Endothelial cell of umbilical vein (primary cell): Measurements from ENCODE around the gene FAM204A. TPM values are rescaled to one million over a fixed set of nuclear protein-coding genes. Genes with fewer than 3 reads are reported as not detected.

ENCODE experiments used
- BruUV-seq: library from RNA; stranded (reverse); fragments of 400-500 nt; replicated peaks from 2 replicates; lab custom pipeline; 2021; lab: Mats Ljungman, UMichigan
- CTCF ChIA-PET: fragments of 300-600, 350-600 bp; sonication (Branson Sonifier 250); formaldehyde crosslinking; loops from one replicate; lab custom pipeline; 2021; ENCODE audit warnings: antibody characterized with exemption, inconsistent platforms; lab: Charles Lee
- POLR2A ChIA-PET: fragments of 300-600, 350-600 bp; sonication (Branson Sonifier 250); formaldehyde crosslinking; loops from one replicate; lab custom pipeline; 2021; ENCODE audit warnings: antibody characterized with exemption, inconsistent platforms; lab: Charles Lee
- DNase-seq: peaks from one replicate; pipeline ENCODE4 v3.0.0-alpha.2; 2011; ENCODE audit warnings: low read depth, low spot score
- FAIRE-seq: peaks from 2 replicates; lab custom pipeline; 2011; peaks lifted over from hg19 to GRCh38; lab: Jason Lieb, UNC
- H2AFZ ChIP-seq: 2 replicates; pipeline ENCODE4 v1.6.0; 2012; ENCODE audit warnings: low read depth, low read length, control low read depth, inconsistent platforms
- H3K27ac ChIP-seq: 2 replicates; pipeline ENCODE4 v1.5.1; 2011; ENCODE audit warnings: low read depth, mild to moderate bottlenecking, control low read depth, low read length, moderate library complexity; ENCODE audit not compliant: insufficient read depth
- H3K27me3 ChIP-seq, 2 experiments: 2 replicates each; pipeline versions ENCODE4 v1.6.0 to v1.6.1; 2011; ENCODE audit warnings: low read length in 2 of 2, mixed read lengths in 1 of 2; ENCODE audit not compliant: control insufficient read depth in 2 of 2, insufficient read depth in 2 of 2
- H3K36me3 ChIP-seq, 2 experiments: 2 replicates in 1 of 2; 3 replicates in 1 of 2; pipeline ENCODE4 v1.5.1; 2011; ENCODE audit warnings: low read length in 2 of 2, mild to moderate bottlenecking in 1 of 2, moderate library complexity in 1 of 2; ENCODE audit not compliant: control insufficient read depth in 2 of 2, insufficient read depth in 2 of 2; ENCODE audit errors: extremely low read depth in 1 of 2
- H3K4me1 ChIP-seq: 3 replicates; pipeline ENCODE4 v1.5.1; 2011; ENCODE audit warnings: mild to moderate bottlenecking, low read length; ENCODE audit not compliant: control insufficient read depth, insufficient read depth; ENCODE audit errors: extremely low read depth
- H3K4me2 ChIP-seq: 2 replicates; pipeline ENCODE4 v1.6.1; 2011; ENCODE audit warnings: low read length, control low read depth, mixed read lengths; ENCODE audit not compliant: insufficient read depth
- H3K4me3 ChIP-seq, 3 experiments: fragments of 200-600 bp in 1 of 3; sonication (generic), shearing (Covaris generic) in 1 of 3; replicated peaks in 1 of 3; 2 replicates each; pipeline ENCODE4 v1.5.1; 2011 to 2016; ENCODE audit warnings: control low read depth in 3 of 3, low read length in 3 of 3, mild to moderate bottlenecking in 2 of 3, inconsistent platforms in 1 of 3, low read depth in 1 of 3, moderate library complexity in 1 of 3; ENCODE audit not compliant: insufficient read depth in 1 of 3
- H3K79me2 ChIP-seq: 2 replicates; pipeline ENCODE4 v1.6.0; 2012; ENCODE audit warnings: low read length, inconsistent platforms; ENCODE audit not compliant: control insufficient read depth, insufficient read depth
- H3K9ac ChIP-seq: replicated peaks from 2 replicates; pipeline ENCODE3; 2011; ENCODE audit warnings: low read length, control low read depth; ENCODE audit not compliant: insufficient read depth; ENCODE audit errors: extremely low read depth
- H3K9me1 ChIP-seq: replicated peaks from 3 replicates; pipeline ENCODE4 v1.6.0; 2011; ENCODE audit warnings: mild to moderate bottlenecking, low read length; ENCODE audit not compliant: control insufficient read depth, insufficient read depth; ENCODE audit errors: extremely low read depth
- H3K9me3 ChIP-seq: replicated peaks from 2 replicates; pipeline ENCODE4 v1.5.1; 2012; ENCODE audit warnings: low read length, inconsistent platforms; ENCODE audit not compliant: control insufficient read depth, insufficient read depth
- H4K20me1 ChIP-seq: replicated peaks from 2 replicates; pipeline ENCODE3; 2011; ENCODE audit warnings: mild to moderate bottlenecking, low read length; ENCODE audit not compliant: control insufficient read depth, insufficient read depth; ENCODE audit errors: extremely low read depth
- CTCF ChIP-seq, 2 donors: IDR thresholded peaks; 1 replicate in 1 of 2; 2 replicates in 1 of 2; pipeline ENCODE4 v1.5.1; 2011; ENCODE audit warnings: low read length in 2 of 2, mild to moderate bottlenecking in 2 of 2, moderate library complexity in 2 of 2, control low read depth in 1 of 2, inconsistent platforms in 1 of 2, low read depth in 1 of 2; ENCODE audit not compliant: insufficient read depth in 1 of 2; ENCODE audit errors: extremely low read depth in 1 of 2
- EZH2 ChIP-seq: IDR thresholded peaks from 2 replicates; pipeline ENCODE4 v1.6.1; 2012; ENCODE audit warnings: borderline replicate concordance, low read depth, mild to moderate bottlenecking, moderate library complexity, low read length, inconsistent platforms; ENCODE audit not compliant: severe bottlenecking
- FOS ChIP-seq: IDR thresholded peaks from 2 replicates; pipeline ENCODE4 v1.6.1; 2011; ENCODE audit warnings: mild to moderate bottlenecking, low read length, moderate library complexity, borderline replicate concordance; ENCODE audit not compliant: insufficient read depth
- GATA2 ChIP-seq: IDR thresholded peaks from 2 replicates; pipeline ENCODE4 v1.7.0; 2011; ENCODE audit warnings: low read depth, mild to moderate bottlenecking, moderate library complexity, mixed read lengths, low read length; ENCODE audit not compliant: insufficient read length, insufficient read depth
- JUN ChIP-seq: IDR thresholded peaks from 2 replicates; pipeline ENCODE4 v1.6.1; 2011; ENCODE audit warnings: borderline replicate concordance, low read depth; ENCODE audit not compliant: insufficient read length, insufficient read depth
- MAX ChIP-seq: IDR thresholded peaks from 2 replicates; pipeline ENCODE4 v1.6.1; 2011; ENCODE audit not compliant: insufficient read depth, insufficient read length
- MYC ChIP-seq: IDR thresholded peaks from one replicate; pipeline ENCODE4 v1.6.1; 2011; ENCODE audit warnings: mild to moderate bottlenecking, low read depth, low read length
- POLR2A ChIP-seq: IDR thresholded peaks from 2 replicates; pipeline ENCODE4 v1.6.1; 2012; ENCODE audit warnings: low read depth, mild to moderate bottlenecking, control low read depth, low read length
- POLR2AphosphoS5 ChIP-seq: IDR thresholded peaks from 2 replicates; pipeline ENCODE4 v1.6.1; 2012; ENCODE audit warnings: low read depth, mild to moderate bottlenecking, control low read depth, low read length, moderate library complexity; ENCODE audit not compliant: insufficient read depth
- dilution Hi-C: fragments of 300-500 bp; cut with MboI; formaldehyde crosslinking; loops from one replicate; pipeline ENCODE4 v1.15.0; 2019; ENCODE audit warnings: low sequenced_read_pairs; ENCODE audit not compliant: extremely low pct_ligation_motif_present
- intact Hi-C: fragments of 100-400 bp; cut with micrococcal nuclease; formaldehyde crosslinking; loops from one replicate; pipeline ENCODE4 v1.10.0; 2022
- polyA plus RNA-seq, 4 experiments: library from polyadenylated mRNA; depleted of rRNA in 3 of 4; stranded (reverse) in 3 of 4; unstranded in 1 of 4; fragments of >200 nt; gene quantifications; 2 replicates each; pipeline versions ENCODE4 v1.2.1 to v1.2.3, GENCODE V29; 2011 to 2012; ENCODE audit warnings: missing spikeins in 1 of 4
- total RNA-seq: library from RNA; stranded (reverse); gene quantifications from 2 replicates; pipeline ENCODE4 v1.2.3, GENCODE V29; 2021

The FAM204A gene
- total and polyA plus RNA-seq, 2 donors (not counting 3 experiments of a cell fraction or from before 2014, with no cell fraction given) = 11.1 to 73.7 TPM

DNA sequence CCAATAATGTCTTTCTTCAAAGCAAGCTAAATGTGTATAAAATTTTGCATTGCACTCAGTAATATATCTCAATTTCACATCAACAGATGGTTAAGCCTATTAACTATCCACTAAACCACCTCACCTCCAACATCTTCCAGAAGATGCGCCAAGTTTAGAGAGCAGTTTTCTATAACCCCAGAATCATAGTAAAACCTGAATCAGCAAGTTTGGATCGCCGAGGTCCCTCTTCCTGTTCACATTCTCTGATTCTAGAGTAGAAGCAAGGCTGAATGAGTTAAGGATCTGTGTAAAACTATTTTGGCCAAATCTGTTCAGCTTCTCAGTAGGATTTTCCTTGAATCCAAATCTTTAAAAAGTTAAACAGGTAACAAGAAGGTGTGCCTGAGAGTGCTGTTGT is 1.4 kb upstream of the FAM204A start:
- FAIRE-seq (no peak), DNase-seq (no peak)
- no peak overlapping the region for H3K4me3 ChIP-seq
- dilution Hi-C loops (no loop called here), intact Hi-C loops (loop anchor here (5.0 to 10.0 kb wide), 4 partner anchors 79 to 806 kb away; partner anchors contain the start of genes CACUL1 and RAB11FIP2)
- H3K27me3 ChIP-seq = peaks cover 0 to 2% of the 10 kb centered on the region in 2 experiments
- ChIA-PET POLR2A (no interaction called here), CTCF (no interaction called here)
- H4K20me1 ChIP-seq = no peaks in the 10 kb centered on the region
- no peak overlapping the region for H3K27ac ChIP-seq
- H2AFZ ChIP-seq = no peak overlapping the region
- no peak overlapping the region for H3K4me2 ChIP-seq
- peaks cover 13% of the 10 kb centered on the region for H3K4me1 ChIP-seq
- no peak overlapping the region for H3K9ac ChIP-seq
- peaks cover 32% of the 10 kb centered on the region for H3K79me2 ChIP-seq
- no peaks in the 10 kb centered on the region for H3K36me3 ChIP-seq
- no TSS peak for BruUV-seq
- no peaks in the 10 kb centered on the region for H3K9me3 ChIP-seq
- TF ChIP-seq FOS = no peak
- no peaks in the 10 kb centered on the region for H3K9me1 ChIP-seq

DNA sequence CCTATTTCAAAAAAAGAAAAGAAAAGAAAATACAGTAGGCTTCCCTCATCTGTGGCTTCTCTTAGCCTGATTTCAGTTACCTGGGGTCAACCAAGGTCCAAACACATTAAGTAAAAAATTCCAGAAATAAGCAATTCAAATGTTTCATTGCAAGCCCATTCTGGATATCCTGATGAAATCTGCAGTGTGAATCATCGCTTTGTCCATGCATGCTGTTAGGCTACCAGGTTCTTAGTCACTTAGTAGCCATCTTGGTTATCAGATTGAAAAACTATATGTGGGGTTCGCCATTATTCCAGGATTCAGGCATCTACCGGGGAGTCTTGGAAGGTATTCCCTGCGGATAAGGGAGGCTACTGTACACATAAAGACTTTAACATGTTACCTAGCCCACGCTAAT is 991 bp upstream of the FAM204A start:
- H3K9me1 ChIP-seq = no peaks in the 10 kb centered on the region
- no peak overlapping the region for H3K9ac ChIP-seq
- ChIA-PET CTCF (no interaction called here), POLR2A (no interaction called here)
- TF ChIP-seq EZH2 (no peak), FOS (no peak), POLR2AphosphoS5 (no peak), MAX (no peak), MYC (no peak), GATA2 (no peak), POLR2A (no peak), CTCF (IDR thresholded peaks at IDR 0.05; ENCODE audit: extremely low read depth in 1 of 2, insufficient read depth in 1 of 2, low read depth in 1 of 2, low read length in 2 of 2) (no peak), JUN (no peak)
- no TSS peak for BruUV-seq
- H3K9me3 ChIP-seq = no peaks in the 10 kb centered on the region
- no peaks in the 10 kb centered on the region for H4K20me1 ChIP-seq
- FAIRE-seq = no peak
- dilution Hi-C loops (no loop called here), intact Hi-C loops (loop anchor here (5.0 to 10.0 kb wide), 4 partner anchors 79 to 806 kb away; partner anchors contain the start of genes CACUL1 and RAB11FIP2)
- H3K36me3 ChIP-seq = no peaks in the 10 kb centered on the region
- H3K27me3 ChIP-seq = peaks cover 0 to 2% of the 10 kb centered on the region in 2 experiments
- no peak for DNase-seq
- no peak overlapping the region for H3K27ac ChIP-seq
- peak overlapping the region; percentile 38 for H2AFZ ChIP-seq
- H3K79me2 ChIP-seq = peaks cover 37% of the 10 kb centered on the region
- H3K4me3 ChIP-seq = no peak overlapping the region
- peaks cover 13% of the 10 kb centered on the region for H3K4me1 ChIP-seq
- no peak overlapping the region for H3K4me2 ChIP-seq
